PC-3 (cell line): ENCODE results near the gene APC. TPM values are rescaled to one million over a fixed set of nuclear protein-coding genes. Genes with fewer than 3 reads are reported as not detected.

ENCODE experiments used
- ATAC-seq: fragments of 200-7000 bp; cut with Tn5 transposase; 2 replicates; pipeline ENCODE4 v1.9.1; 2020; ENCODE audit warnings: mild to moderate bottlenecking, moderate library complexity
- BruUV-seq: library from RNA; stranded (reverse); fragments of 400-500 nt; replicated peaks from 2 replicates; lab custom pipeline; 2021; lab: Mats Ljungman, UMichigan
- CTCF ChIA-PET: fragments of 300-600 bp; sonication (Branson Sonifier 250); formaldehyde crosslinking; loops from one replicate; lab custom pipeline; 2022; ENCODE audit warnings: antibody characterized with exemption; lab: Charles Lee
- POLR2A ChIA-PET: fragments of 300-600 bp; sonication (Branson Sonifier 250); formaldehyde crosslinking; loops from one replicate; lab custom pipeline; 2022; ENCODE audit warnings: antibody characterized with exemption; ENCODE audit not compliant: unreplicated experiment; lab: Charles Lee
- DNase-seq: peaks from one replicate; pipeline ENCODE4 v3.0.0-alpha.2; 2015
- H2AFZ ChIP-seq: fragments of 300-600 bp; sonication (generic); 2 replicates; pipeline ENCODE4 v1.6.0; 2016; ENCODE audit warnings: antibody characterized with exemption, low read length
- H3F3A ChIP-seq: fragments of 300-600 bp; sonication (generic); one replicate; pipeline ENCODE4 v1.6.0; 2017; ENCODE audit warnings: antibody characterized with exemption, low read length, control low read depth, mild to moderate bottlenecking; ENCODE audit not compliant: unreplicated experiment
- H3K27ac ChIP-seq: fragments of 300-600 bp; sonication (generic); 2 replicates; pipeline ENCODE4 v1.5.1; 2016; ENCODE audit warnings: mild to moderate bottlenecking, low read length
- H3K27me3 ChIP-seq: fragments of 300-600 bp; sonication (generic); 2 replicates; pipeline ENCODE4 v1.6.1; 2016; ENCODE audit warnings: low read length, mixed read lengths
- H3K36me3 ChIP-seq: fragments of 300-600 bp; sonication (generic); 2 replicates; pipeline ENCODE4 v1.6.1; 2016; ENCODE audit warnings: low read depth, mixed run types, low read length, mixed read lengths
- H3K4me1 ChIP-seq: fragments of 300-600 bp; sonication (generic); 2 replicates; pipeline ENCODE4 v1.5.1; 2016; ENCODE audit warnings: low read length; ENCODE audit not compliant: insufficient read depth
- H3K4me2 ChIP-seq: fragments of 300-600 bp; sonication (generic); 2 replicates; pipeline ENCODE4 v1.6.0; 2016; ENCODE audit warnings: low read length
- H3K4me3 ChIP-seq: fragments of 300-600 bp; sonication (generic); 2 replicates; pipeline ENCODE4 v1.5.1; 2016; ENCODE audit warnings: mild to moderate bottlenecking, low read length, mixed read lengths
- H3K79me2 ChIP-seq: fragments of 300-600 bp; sonication (generic); 2 replicates; pipeline ENCODE4 v1.6.1; 2017; ENCODE audit warnings: low read length, mixed read lengths
- H3K9ac ChIP-seq: fragments of 300-600 bp; sonication (generic); 2 replicates; pipeline ENCODE4 v1.6.0; 2016; ENCODE audit warnings: mild to moderate bottlenecking, low read length
- H3K9me2 ChIP-seq: fragments of 300-600 bp; sonication (generic); replicated peaks from 2 replicates; pipeline ENCODE4 v1.6.1; 2016; ENCODE audit warnings: mixed run types, low read length, mixed read lengths
- H3K9me3 ChIP-seq: fragments of 300-600 bp; sonication (generic); 2 replicates; pipeline ENCODE4 v1.6.1; 2016; ENCODE audit warnings: low read length, mixed read lengths
- H4K20me1 ChIP-seq: fragments of 300-600 bp; sonication (generic); 2 replicates; pipeline ENCODE4 v1.6.1; 2016; ENCODE audit warnings: low read length, mixed read lengths
- CTCF ChIP-seq: fragments of 300-600 bp; sonication (generic); conservative IDR thresholded peaks from 2 replicates; pipeline ENCODE4 v1.5.1; 2017; ENCODE audit warnings: antibody characterized with exemption, low read depth, mild to moderate bottlenecking, low read length
- EZH2 ChIP-seq: fragments of 300-600 bp; sonication (generic); IDR thresholded peaks from one replicate; pipeline ENCODE4 v1.6.1; 2017; ENCODE audit warnings: antibody characterized with exemption, mild to moderate bottlenecking, low read length; ENCODE audit not compliant: unreplicated experiment
- EZH2phosphoT487 ChIP-seq: fragments of 300-600 bp; sonication (generic); IDR thresholded peaks from 2 replicates; pipeline ENCODE4 v1.6.1; 2018; ENCODE audit warnings: mild to moderate bottlenecking, antibody characterized with exemption, low read length, borderline replicate concordance
- intact Hi-C: fragments of 100-400 bp; cut with micrococcal nuclease; formaldehyde crosslinking; loops from 2 replicates; pipeline ENCODE4 v1.9.0; 2023
- total RNA-seq: library from RNA; depleted of rRNA; stranded (reverse); fragments of >200 nt; gene quantifications from 2 replicates; pipeline ENCODE4 v1.2.3, GENCODE V29; 2014

The APC gene
- total RNA-seq, 1 experiment from 2014 or later = 31.7 TPM

DNA sequence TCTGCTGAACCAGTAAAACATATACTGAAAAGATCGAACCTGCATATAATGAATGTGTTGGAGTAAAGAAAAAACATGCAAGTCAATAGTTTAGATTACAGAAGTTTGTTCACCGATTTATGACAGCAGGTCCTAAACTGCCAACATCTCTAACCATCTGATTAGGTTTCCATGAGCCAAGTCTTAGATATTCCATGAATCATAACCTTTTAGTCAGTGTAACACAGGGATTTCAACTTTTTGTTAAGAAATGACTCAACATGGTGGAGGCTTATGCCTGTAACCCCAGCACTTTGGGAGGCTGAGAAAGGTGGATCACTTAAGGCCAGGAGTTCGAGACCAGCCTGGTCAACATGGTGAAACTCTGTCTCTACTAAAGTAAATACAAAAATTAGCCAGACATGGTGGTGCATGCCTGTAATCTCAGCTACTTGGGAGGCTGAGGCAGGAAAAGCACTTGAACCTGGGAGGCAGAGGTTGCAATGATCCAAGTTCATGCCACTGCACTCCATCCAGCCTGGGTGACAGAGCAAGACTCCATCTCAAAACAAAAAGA is 38.7 kb downstream of the APC start:
- H3K9me2 ChIP-seq = no peaks in the 10 kb centered on the region
- no peaks in the 10 kb centered on the region for H3K79me2 ChIP-seq
- H4K20me1 ChIP-seq = no peaks in the 10 kb centered on the region
- H3K4me2 ChIP-seq = no peak overlapping the region
- H3K36me3 ChIP-seq = peaks cover 3% of the 10 kb centered on the region; the same call in 1 of the 2 replicates
- no peak overlapping the region for H3K27ac ChIP-seq
- no peaks in the 10 kb centered on the region for H3F3A ChIP-seq
- no peak overlapping the region for H3K9ac ChIP-seq
- H3K4me3 ChIP-seq = no peak overlapping the region
- POLR2A ChIA-PET = interaction anchor here (0.7 kb wide), 1 partner anchor 10 kb away, joined by 5 read pairs; no protein-coding TSS in a partner anchor
- TF ChIP-seq EZH2 (no peak), CTCF (no peak), EZH2phosphoT487 (no peak)
- DNase-seq = peak; percentile 50
- H3K9me3 ChIP-seq = no peaks in the 10 kb centered on the region
- H2AFZ ChIP-seq = no peak overlapping the region
- H3K27me3 ChIP-seq = no peaks in the 10 kb centered on the region
- CTCF ChIA-PET = no interaction called here
- peak; percentile 42 for ATAC-seq
- intact Hi-C loops = loop anchor here (10.0 kb wide), 1 partner anchor 188 kb away; no protein-coding TSS in a partner anchor
- no TSS peak for BruUV-seq
- peaks cover 5% of the 10 kb centered on the region; the same call in 1 of the 2 replicates for H3K4me1 ChIP-seq

- H3K79me2 ChIP-seq = no peaks in the 10 kb centered on the region
- BruUV-seq = no TSS peak
- no peak overlapping the region; the same call in 1 of the 2 replicates for H3K4me2 ChIP-seq
- no peaks in the 10 kb centered on the region for H3K27me3 ChIP-seq
- H4K20me1 ChIP-seq = no peaks in the 10 kb centered on the region
- TF ChIP-seq EZH2phosphoT487 = no peak
- CTCF ChIA-PET = no interaction called here
- ATAC-seq (peak; percentile 74), DNase-seq (peak; percentile 40)
- H2AFZ ChIP-seq = no peak overlapping the region
- intact Hi-C loops = loop anchor here (10.0 kb wide), 1 partner anchor 185 kb away; no protein-coding TSS in a partner anchor
- no peaks in the 10 kb centered on the region for H3K9me3 ChIP-seq
- H3K4me1 ChIP-seq = peaks cover 5% of the 10 kb centered on the region; the same call in 1 of the 2 replicates
- no peaks in the 10 kb centered on the region for H3K9me2 ChIP-seq
- no peak overlapping the region for H3K9ac ChIP-seq
- POLR2A ChIA-PET = no interaction called here
- H3K4me3 ChIP-seq = no peak overlapping the region
- no peaks in the 10 kb centered on the region for H3F3A ChIP-seq
- no peak overlapping the region for H3K27ac ChIP-seq
- H3K36me3 ChIP-seq = peaks cover 3% of the 10 kb centered on the region; the same call in 1 of the 2 replicates
Observed at GRCh38 chr5:112779531-112779930, 41.8 kb downstream of the APC start.

DNA sequence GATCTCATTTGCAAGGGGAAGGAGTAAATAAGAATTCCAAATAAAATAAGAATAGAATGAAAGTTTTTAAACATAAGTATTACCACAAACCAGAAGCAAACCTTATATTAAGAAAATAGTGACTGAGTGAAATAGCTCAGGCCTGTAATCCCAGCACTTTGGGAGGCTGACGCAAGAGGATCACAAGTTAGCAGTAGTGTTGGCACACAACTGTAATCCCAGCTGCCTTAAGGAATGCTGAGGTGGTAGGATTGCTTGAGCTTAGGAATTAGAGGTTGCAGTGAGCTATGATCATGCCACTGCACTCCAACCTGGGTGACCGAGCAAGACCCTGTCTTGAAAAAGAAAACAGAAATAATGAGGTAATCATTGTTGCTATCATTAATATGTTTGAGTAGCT is 47.0 kb downstream of the APC start:
- H3K36me3 ChIP-seq = 0 out of 2 replicates have a peak, but pooled peaks cover 3% of the 10 kb centered on the region
- ChIA-PET POLR2A (no interaction called here), CTCF (no interaction called here)
- no TSS peak for BruUV-seq
- ATAC-seq (no peak), DNase-seq (no peak)
- no peaks in the 10 kb centered on the region for H3K9me2 ChIP-seq
- no peak for TF ChIP-seq CTCF
- no peak for TF ChIP-seq EZH2phosphoT487
- TF ChIP-seq EZH2 = no peak
- no peaks in the 10 kb centered on the region for H3F3A ChIP-seq
- H3K9ac ChIP-seq = no peak overlapping the region
- no peak overlapping the region for H3K27ac ChIP-seq
- intact Hi-C loops = no loop called here
- H3K9me3 ChIP-seq = no peaks in the 10 kb centered on the region
- H3K4me3 ChIP-seq = no peak overlapping the region
- H3K79me2 ChIP-seq = no peaks in the 10 kb centered on the region
- H3K4me2 ChIP-seq = no peak overlapping the region
- peaks cover 14% of the 10 kb centered on the region for H3K4me1 ChIP-seq
- H2AFZ ChIP-seq = no peak overlapping the region
- H3K27me3 ChIP-seq = no peaks in the 10 kb centered on the region
- 0 out of 2 replicates have a peak, but pooled peaks cover 3% of the 10 kb centered on the region for H4K20me1 ChIP-seq
